Fibroblast of pulmonary artery (primary cell): Measurements from ENCODE around the gene DGKQ.

Experiments
- DNase-seq: peaks from one replicate; pipeline ENCODE4 v3.0.0-alpha.2; 2010; ENCODE audit warnings: low read depth
- H3K4me3 ChIP-seq: replicated peaks from 2 replicates; pipeline ENCODE4 v1.5.1; 2011; ENCODE audit warnings: low read depth, mild to moderate bottlenecking, control low read depth, low read length, moderate library complexity
- CTCF ChIP-seq: IDR thresholded peaks from 2 replicates; pipeline ENCODE4 v1.5.1; 2011; ENCODE audit warnings: mild to moderate bottlenecking, control low read depth, low read length, inconsistent platforms; ENCODE audit errors: missing control alignments

Gene DGKQ

GRCh38 chr4:992297-993110 is 19.1 kb upstream of the DGKQ start:
- no peak for TF ChIP-seq CTCF
- H3K4me3 ChIP-seq, result no peak overlapping the region
- DNase-seq, result no peak

GRCh38 chr4:991451-992296 is 18.3 kb upstream of the DGKQ start:
- no peak for TF ChIP-seq CTCF
- DNase-seq, result no peak
- H3K4me3 ChIP-seq, result no peak overlapping the region

- DNase-seq, result no peak
- H3K4me3 ChIP-seq, result no peak overlapping the region
- no peak for TF ChIP-seq CTCF
Observed at GRCh38 chr4:990746-991367, 17.5 kb upstream of the DGKQ start.

- no peak for TF ChIP-seq CTCF
- no peak overlapping the region for H3K4me3 ChIP-seq
- DNase-seq, result no peak
Observed at GRCh38 chr4:989722-990471, 16.5 kb upstream of the DGKQ start.

GRCh38 chr4:988726-989721 is 15.7 kb upstream of the DGKQ start:
- DNase-seq, result no peak
- H3K4me3 ChIP-seq, result no peak overlapping the region
- no peak for TF ChIP-seq CTCF
